ENCODE measurements around the gene LRP6. TPM values are rescaled to one million over a fixed set of nuclear protein-coding genes. Genes with fewer than 3 reads are reported as not detected.

LRP6 gene
- total and polyA plus RNA-seq, 2 of the 8 experiments (the other 6 are each of a cell fraction or from before 2014, with no cell fraction given) = 53.6 to 73.2 TPM

DNA sequence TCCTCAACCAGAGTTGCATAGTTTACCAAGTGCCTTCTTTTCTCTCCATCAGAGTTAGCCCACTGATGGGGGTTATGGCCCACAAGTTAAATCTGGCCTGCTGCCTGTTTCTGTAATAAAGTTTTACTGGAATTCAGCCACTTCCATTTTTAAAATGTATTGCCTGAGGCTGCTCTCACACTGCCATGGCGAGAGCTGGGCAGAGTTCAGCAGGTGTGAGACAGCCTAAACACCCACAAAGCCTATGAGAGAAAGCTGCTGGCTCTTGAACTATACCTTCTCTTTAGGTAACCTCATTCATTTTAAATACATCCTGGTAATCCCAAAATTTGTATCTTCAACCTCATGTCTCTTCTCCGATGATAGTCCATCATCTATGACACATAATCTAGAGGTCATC is 110.0 kb downstream of the LRP6 start (continued):
- TF ChIP-seq, protein P1, sequence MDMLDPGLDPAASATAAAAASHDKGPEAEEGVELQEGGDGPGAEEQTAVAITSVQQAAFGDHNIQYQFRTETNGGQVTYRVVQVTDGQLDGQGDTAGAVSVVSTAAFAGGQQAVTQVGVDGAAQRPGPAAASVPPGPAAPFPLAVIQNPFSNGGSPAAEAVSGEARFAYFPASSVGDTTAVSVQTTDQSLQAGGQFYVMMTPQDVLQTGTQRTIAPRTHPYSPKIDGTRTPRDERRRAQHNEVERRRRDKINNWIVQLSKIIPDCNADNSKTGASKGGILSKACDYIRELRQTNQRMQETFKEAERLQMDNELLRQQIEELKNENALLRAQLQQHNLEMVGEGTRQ (IDR thresholded peaks at IDR 0.05; ENCODE audit: low read length) = no peak
- TF ChIP-seq CREB1 (IDR thresholded peaks at IDR 0.05) = no peak
- no peak for TF ChIP-seq RBBP5 (IDR thresholded peaks at IDR 0.05; ENCODE audit: borderline replicate concordance, low read depth, low read length)
- no peak for TF ChIP-seq KDM1A (IDR thresholded peaks at IDR 0.05; ENCODE audit: borderline replicate concordance, low read length)
- no peak for TF ChIP-seq NANOG (IDR thresholded peaks at IDR 0.05; ENCODE audit: insufficient read depth, low read depth, low read length, poor library complexity, severe bottlenecking)
- no peak for TF ChIP-seq POLR2AphosphoS5 (IDR thresholded peaks at IDR 0.05; ENCODE audit: low read depth, low read length)
- no peak for TF ChIP-seq CHD2 (IDR thresholded peaks at IDR 0.05; ENCODE audit: low read length)

Data from H1 (cell line).